GM12873 (cell line): ENCODE measurements around the gene ERMAP.

ENCODE experiments used
- CTCF ChIP-seq: IDR thresholded peaks from 2 replicates; pipeline ENCODE4 v1.5.1; 2012; ENCODE audit warnings: low read depth, mild to moderate bottlenecking, moderate library complexity, low read length, control low read depth; ENCODE audit not compliant: insufficient read depth; ENCODE audit errors: missing control alignments

The ERMAP gene

GRCh38 chr1:42851420-42851819 is 34.5 kb downstream of the ERMAP start:
- TF ChIP-seq CTCF: no peak

GRCh38 chr1:42851960-42852607 is 35.2 kb downstream of the ERMAP start:
- no peak for TF ChIP-seq CTCF

DNA sequence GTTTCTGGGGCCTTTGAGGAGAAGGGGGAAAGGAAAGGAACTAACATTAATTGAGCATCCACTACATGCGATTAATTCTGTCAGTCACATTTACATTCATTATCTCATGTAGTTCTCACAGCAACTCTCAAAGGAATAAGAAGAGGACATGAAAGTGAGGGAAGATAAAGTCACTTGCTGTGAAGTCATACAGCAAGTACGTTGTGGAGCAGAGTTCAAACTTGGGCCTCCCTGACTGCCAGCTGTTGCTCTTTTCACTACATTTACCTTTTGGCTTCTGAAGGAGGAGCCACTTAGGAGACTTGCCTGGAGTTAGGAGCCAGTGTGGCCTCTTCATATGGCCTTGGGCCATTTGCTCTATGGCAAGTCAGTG is 35.7 kb downstream of the ERMAP start:
- TF ChIP-seq CTCF: no peak

GRCh38 chr1:42853116-42853884 is 36.4 kb downstream of the ERMAP start:
- no peak for TF ChIP-seq CTCF

GRCh38 chr1:42860339-42861013 is 43.6 kb downstream of the ERMAP start:
- no peak for TF ChIP-seq CTCF

- no peak for TF ChIP-seq CTCF
These were observed 44.1 kb downstream of the ERMAP start for GRCh38 chr1:42861014-42861399.

DNA sequence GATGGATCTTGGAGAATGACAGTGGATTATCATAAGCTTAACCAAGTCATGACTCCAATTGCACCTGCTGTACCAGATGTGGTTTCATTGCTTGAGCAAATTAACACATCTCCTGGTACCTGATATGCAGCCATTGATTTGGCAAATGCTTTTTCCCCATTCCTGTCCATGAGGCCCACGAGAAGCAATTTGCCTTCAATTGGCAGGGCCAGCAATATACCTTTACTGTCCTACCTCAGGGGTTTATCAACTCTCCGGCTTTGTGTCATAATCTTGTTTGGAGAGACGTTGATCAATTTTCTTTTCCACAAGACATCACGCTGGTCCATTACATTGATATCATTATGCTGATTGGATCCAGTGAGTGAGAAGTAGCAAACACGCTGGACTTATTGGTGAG is 49.6 kb downstream of the ERMAP start:
- no peak for TF ChIP-seq CTCF
